Neural cell (in vitro differentiated cells): ENCODE measurements around the gene NSDHL. TPM values are rescaled to one million over a fixed set of nuclear protein-coding genes. Genes with fewer than 3 reads are reported as not detected.

Source experiments
- H2AFZ ChIP-seq: fragments of 200-600, 300-800 bp; sonication (generic), shearing (Covaris generic); 2 replicates; pipeline ENCODE4 v1.6.0; 2014; ENCODE audit warnings: low read depth, mild to moderate bottlenecking, antibody characterized with exemption, low read length, moderate library complexity
- H3F3A ChIP-seq: fragments of 200-600 bp; shearing (Covaris generic); 2 replicates; pipeline ENCODE4 v1.6.1; 2016; ENCODE audit warnings: mild to moderate bottlenecking, moderate library complexity, mixed read lengths, antibody characterized with exemption, low read length; ENCODE audit not compliant: insufficient read depth, poor library complexity, severe bottlenecking
- H3K27ac ChIP-seq: fragments of 200-600, 300-800 bp; sonication (generic), shearing (Covaris generic); 2 replicates; pipeline ENCODE4 v1.5.1; 2014; ENCODE audit warnings: mild to moderate bottlenecking, low read length, moderate library complexity
- H3K27me3 ChIP-seq: fragments of 300-800, 200-600 bp; sonication (generic), shearing (Covaris generic); 2 replicates; pipeline ENCODE4 v1.6.0; 2014; ENCODE audit warnings: mild to moderate bottlenecking, low read depth, low read length, moderate library complexity; ENCODE audit not compliant: insufficient read depth
- H3K36me3 ChIP-seq: fragments of 300-800, 200-600 bp; sonication (generic), shearing (Covaris generic); 2 replicates; pipeline ENCODE4 v1.5.1; 2014; ENCODE audit warnings: mild to moderate bottlenecking, antibody characterized with exemption, low read length, moderate library complexity; ENCODE audit not compliant: insufficient read depth
- H3K4me2 ChIP-seq: fragments of 300-800, 200-600 bp; sonication (generic), shearing (Covaris generic); 2 replicates; pipeline ENCODE4 v1.6.0; 2014; ENCODE audit warnings: mild to moderate bottlenecking, low read length
- H3K4me3 ChIP-seq: fragments of 300-800, 200-600 bp; sonication (generic), shearing (Covaris generic); 2 replicates; pipeline ENCODE4 v1.5.1; 2014; ENCODE audit warnings: mild to moderate bottlenecking, low read length, moderate library complexity
- H3K79me2 ChIP-seq: fragments of 200-600 bp; shearing (Covaris generic); replicated peaks from 2 replicates; pipeline ENCODE4 v1.6.0; 2014; ENCODE audit warnings: mild to moderate bottlenecking, low read length, moderate library complexity; ENCODE audit not compliant: insufficient read depth
- H3K9ac ChIP-seq: fragments of 300-800, 200-600 bp; sonication (generic), shearing (Covaris generic); 2 replicates; pipeline ENCODE4 v1.6.1; 2016; ENCODE audit warnings: mild to moderate bottlenecking, low read length, mixed read lengths
- H3K9me2 ChIP-seq: fragments of 200-600 bp; shearing (Covaris generic); 2 replicates; pipeline ENCODE4 v1.6.1; 2016; ENCODE audit warnings: mild to moderate bottlenecking, low read length, mixed read lengths; ENCODE audit not compliant: insufficient read depth
- H3K9me3 ChIP-seq: fragments of 200-600, 300-800 bp; sonication (generic), shearing (Covaris generic); 2 replicates; pipeline ENCODE4 v1.6.1; 2016; ENCODE audit warnings: mild to moderate bottlenecking, mixed run types, low read length, moderate library complexity, mixed read lengths
- H4K20me1 ChIP-seq: fragments of 200-600 bp; shearing (Covaris generic); 2 replicates; pipeline ENCODE4 v1.6.1; 2016; ENCODE audit warnings: mild to moderate bottlenecking, mixed run types; ENCODE audit not compliant: insufficient read depth
- CTCF ChIP-seq: fragments of 450-650 bp; IDR thresholded peaks from 2 replicates; pipeline ENCODE4 v1.5.1; 2014; ENCODE audit warnings: antibody characterized with exemption, mild to moderate bottlenecking, moderate library complexity; ENCODE audit not compliant: poor library complexity, severe bottlenecking
- EP300 ChIP-seq: fragments of 450-650 bp; conservative IDR thresholded peaks from 2 replicates; pipeline ENCODE4 v1.6.1; 2014; ENCODE audit warnings: antibody characterized with exemption, mild to moderate bottlenecking, moderate library complexity; ENCODE audit not compliant: poor library complexity, severe bottlenecking
- EZH2 ChIP-seq: fragments of 200-600, 300-800 bp; shearing (Covaris generic), sonication (generic); IDR thresholded peaks from 2 replicates; pipeline ENCODE4 v1.6.1; 2014; ENCODE audit warnings: antibody characterized with exemption, low read length, borderline replicate concordance, mild to moderate bottlenecking; ENCODE audit not compliant: insufficient read depth, poor library complexity, severe bottlenecking
- MXI1 ChIP-seq: fragments of 450-650 bp; conservative IDR thresholded peaks from 2 replicates; pipeline ENCODE4 v1.6.1; 2014; ENCODE audit warnings: antibody characterized with exemption, mild to moderate bottlenecking; ENCODE audit not compliant: poor library complexity, severe bottlenecking
- POLR2AphosphoS5 ChIP-seq: IDR thresholded peaks from 2 replicates; pipeline ENCODE4 v1.6.1; 2012
- RAD21 ChIP-seq: fragments of 450-650 bp; conservative IDR thresholded peaks from 2 replicates; pipeline ENCODE4 v1.6.1; 2014; ENCODE audit warnings: antibody characterized with exemption, mild to moderate bottlenecking, moderate library complexity
- REST ChIP-seq: IDR thresholded peaks from 2 replicates; pipeline ENCODE4 v1.6.1; 2012; ENCODE audit warnings: borderline replicate concordance
- SMC3 ChIP-seq: fragments of 450-650 bp; conservative IDR thresholded peaks from 2 replicates; pipeline ENCODE4 v1.6.1; 2014; ENCODE audit warnings: antibody characterized with exemption, mild to moderate bottlenecking, moderate library complexity; ENCODE audit not compliant: poor library complexity
- TAF1 ChIP-seq: IDR thresholded peaks from 2 replicates; pipeline ENCODE4 v1.6.1; 2012; ENCODE audit warnings: low read depth
- polyA plus RNA-seq: library from polyadenylated mRNA; depleted of rRNA; stranded (reverse); fragments of >200 nt; gene quantifications from 2 replicates; pipeline ENCODE4 v1.2.3, GENCODE V29; 2014

The NSDHL gene
- polyA plus RNA-seq, 1 donor from 2014 or later = 18.4 TPM

GRCh38 chrX:152913910-152914309 is 83.0 kb downstream of the NSDHL start:
- no peaks in the 10 kb centered on the region for H4K20me1 ChIP-seq
- no peaks in the 10 kb centered on the region for H3K9me3 ChIP-seq
- H3K27me3 ChIP-seq = no peaks in the 10 kb centered on the region
- no peak overlapping the region for H3K4me3 ChIP-seq
- no peaks in the 10 kb centered on the region for H3K79me2 ChIP-seq
- H2AFZ ChIP-seq = no peak overlapping the region
- H3K4me2 ChIP-seq = no peak overlapping the region
- H3K9me2 ChIP-seq = no peaks in the 10 kb centered on the region
- H3K9ac ChIP-seq = no peak overlapping the region
- no peaks in the 10 kb centered on the region for H3K36me3 ChIP-seq
- TF ChIP-seq SMC3 = no peak
- TF ChIP-seq TAF1 = no peak
- no peak for TF ChIP-seq EP300
- no peak for TF ChIP-seq RAD21
- TF ChIP-seq REST = no peak
- TF ChIP-seq POLR2AphosphoS5 = no peak
- no peak for TF ChIP-seq EZH2
- no peak for TF ChIP-seq MXI1
- no peak for TF ChIP-seq CTCF
- H3K27ac ChIP-seq = no peak overlapping the region
- H3F3A ChIP-seq = no peaks in the 10 kb centered on the region

- no peaks in the 10 kb centered on the region for H3K79me2 ChIP-seq
- no peaks in the 10 kb centered on the region for H3K9me3 ChIP-seq
- H3K27me3 ChIP-seq = no peaks in the 10 kb centered on the region
- no peaks in the 10 kb centered on the region for H3F3A ChIP-seq
- H4K20me1 ChIP-seq = no peaks in the 10 kb centered on the region
- no peak overlapping the region for H3K27ac ChIP-seq
- no peak overlapping the region for H3K4me2 ChIP-seq
- H3K9ac ChIP-seq = no peak overlapping the region
- no peak for TF ChIP-seq POLR2AphosphoS5
- TF ChIP-seq EZH2 = no peak
- no peak for TF ChIP-seq TAF1
- TF ChIP-seq EP300 = no peak
- no peak for TF ChIP-seq MXI1
- TF ChIP-seq RAD21 = peak; percentile 55
- peak; percentile 39 for TF ChIP-seq SMC3
- TF ChIP-seq CTCF = peak; percentile 61
- no peak for TF ChIP-seq REST
- H3K4me3 ChIP-seq = no peak overlapping the region
- H3K9me2 ChIP-seq = no peaks in the 10 kb centered on the region
- no peaks in the 10 kb centered on the region for H3K36me3 ChIP-seq
- no peak overlapping the region for H2AFZ ChIP-seq
Observed at GRCh38 chrX:152915541-152916241, 84.8 kb downstream of the NSDHL start.
